Activated CD8-positive, alpha-beta memory T cell treated with anti-CD3 and anti-CD28 coated beads for 1 hour (primary cell): ENCODE data around the gene WAS.
"Not testable (repeated sequence)": the region's sequence is repeated elsewhere in the genome, so short reads cannot be mapped to it uniquely, and the experiment has no call there.

ENCODE experiments used
- DNase-seq, 2 donors: peaks; one replicate each; pipeline ENCODE4 v3.0.0-alpha.2; 2020; ENCODE audit warnings: low read depth in 1 of 2; ENCODE audit errors: extremely low read depth in 1 of 2

The WAS gene

GRCh38 chrX:48683411-48683982 is at the start of gene WAS:
Gene WAS, plus strand, starts transcription at chrX:48683799. Its CDS starts 55 bp downstream, at chrX:48683854.
- peak in 1 of 2 donors; percentile 3 for DNase-seq

GRCh38 chrX:48636301-48636700 is 47.3 kb upstream of the WAS start:
- DNase-seq: no peak

- no peak for DNase-seq
Measured at GRCh38 chrX:48636776-48637175, 46.8 kb upstream of the WAS start.

DNA sequence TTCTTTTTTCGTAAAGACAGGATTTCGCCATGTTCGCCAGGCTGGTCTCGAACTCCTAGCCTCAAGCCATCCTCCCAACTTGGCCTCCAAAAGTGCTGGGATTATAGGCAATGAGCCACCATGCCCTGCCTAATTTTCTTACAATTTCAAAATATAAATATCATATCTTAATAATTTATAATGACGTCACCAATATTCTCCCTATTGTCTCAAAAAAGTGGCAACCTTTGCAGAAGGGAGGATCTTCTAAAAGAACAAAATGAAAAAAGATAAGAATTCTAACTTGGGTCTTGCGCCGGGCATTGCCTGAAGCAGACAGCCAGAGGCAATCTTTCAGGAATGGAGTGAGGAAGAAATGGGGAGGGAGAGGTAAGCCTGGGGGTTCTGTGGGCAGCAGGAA is 37.9 kb upstream of the WAS start:
- no peak for DNase-seq

- peak in 1 of 2 donors; percentile 6 for DNase-seq
Measured at GRCh38 chrX:48648336-48648751, 35.3 kb upstream of the WAS start.

GRCh38 chrX:48649102-48649501 is 34.5 kb upstream of the WAS start:
- no peak for DNase-seq

DNA sequence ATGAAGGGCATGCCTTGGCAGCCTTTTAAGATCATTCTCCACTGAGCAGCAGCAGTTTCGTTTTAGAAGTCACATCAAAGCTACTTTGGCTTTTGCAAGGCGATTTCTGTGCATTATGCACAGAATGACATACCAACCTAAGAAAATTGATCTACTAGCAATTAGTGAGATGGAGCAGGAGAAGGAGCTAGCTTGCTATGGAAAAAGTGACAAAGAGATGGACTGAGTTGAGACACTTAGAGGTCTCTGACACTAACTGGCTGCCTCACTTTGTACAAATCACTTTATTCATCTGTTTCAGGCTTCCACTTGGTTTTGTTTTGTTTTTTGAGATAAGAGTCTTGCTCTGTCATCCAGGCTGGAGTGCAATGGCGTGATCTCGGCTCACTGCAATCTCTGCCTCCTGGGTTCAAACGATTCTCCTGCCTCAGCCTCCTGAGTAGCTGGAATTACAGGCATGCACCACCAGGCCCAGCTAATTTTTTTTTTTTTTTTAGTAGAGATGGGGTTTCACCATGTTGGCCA is 31.5 kb upstream of the WAS start:
- not testable (repeated sequence) for DNase-seq

GRCh38 chrX:48654746-48655145 is 28.9 kb upstream of the WAS start:
- not testable (repeated sequence) for DNase-seq

DNA sequence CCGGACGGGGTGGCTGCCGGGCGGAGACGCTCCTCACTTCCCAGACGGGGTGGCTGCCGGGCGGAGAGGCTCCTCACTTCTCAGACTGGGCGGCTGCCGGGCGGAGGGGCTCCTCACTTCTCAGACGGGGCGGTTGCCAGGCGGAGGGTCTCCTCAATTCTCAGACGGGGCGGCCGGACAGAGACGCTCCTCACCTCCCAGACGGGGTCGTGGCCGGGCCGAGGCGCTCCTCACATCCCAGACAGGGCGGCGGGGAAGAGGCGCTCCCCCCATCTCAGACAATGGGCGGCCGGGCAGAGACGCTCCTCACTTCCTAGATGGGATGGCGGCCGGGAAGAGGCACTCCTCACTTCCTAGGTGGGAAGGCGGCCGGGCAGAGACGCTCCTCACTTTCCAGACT is 23.9 kb upstream of the WAS start:
- not testable (repeated sequence) for DNase-seq

DNA sequence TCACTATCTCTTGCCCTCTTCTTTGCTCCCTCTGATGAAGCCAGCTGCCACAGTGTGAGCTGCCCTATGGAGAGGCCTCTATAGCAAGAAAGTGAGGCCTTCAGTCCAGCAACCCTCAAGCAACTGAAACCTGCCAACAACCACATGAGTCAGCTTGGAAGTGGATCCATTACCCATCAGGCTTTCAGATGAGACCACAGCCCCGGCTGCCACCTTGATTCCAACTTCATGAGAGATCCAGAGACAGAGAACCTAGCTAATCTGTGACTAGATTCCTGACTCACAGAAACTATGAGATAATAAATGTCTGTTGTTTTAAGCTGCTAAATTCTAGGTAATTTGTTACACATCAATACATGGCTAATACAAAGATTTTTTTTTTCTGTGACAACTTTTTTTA is 20.4 kb upstream of the WAS start:
- DNase-seq: no peak

- no peak for DNase-seq
Measured at GRCh38 chrX:48664156-48664555, 19.4 kb upstream of the WAS start.

- DNase-seq: no peak
Measured at GRCh38 chrX:48665991-48666390, 17.6 kb upstream of the WAS start.

GRCh38 chrX:48666649-48667048 is 16.9 kb upstream of the WAS start:
- no peak for DNase-seq

DNA sequence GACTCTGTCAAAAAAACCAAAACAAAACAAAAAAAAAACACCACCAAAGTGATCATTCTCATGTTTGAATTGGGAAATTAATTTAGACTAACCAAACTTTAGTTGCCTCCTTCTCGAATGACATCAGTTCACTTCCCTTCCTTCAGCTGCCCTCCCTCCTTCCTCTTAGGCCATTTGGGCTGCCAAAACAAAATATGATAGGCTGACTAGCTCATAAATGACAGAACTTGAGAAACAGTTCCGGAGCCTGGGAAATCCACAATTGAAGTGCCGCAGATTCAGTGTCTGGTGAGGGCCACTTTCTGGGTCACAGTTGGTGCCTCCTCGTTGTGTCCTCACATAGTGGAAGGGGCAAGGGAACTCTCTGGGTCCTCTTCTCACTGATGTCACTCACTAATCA is 16.1 kb upstream of the WAS start:
- DNase-seq: no peak

- not testable (repeated sequence) for DNase-seq
Measured at GRCh38 chrX:48668187-48668586, 15.4 kb upstream of the WAS start.

- peak; percentile 55 to 76 for DNase-seq
Measured at GRCh38 chrX:48676106-48676892, 7.3 kb upstream of the WAS start.

- no peak for DNase-seq
Measured at GRCh38 chrX:48676893-48677270, 6.7 kb upstream of the WAS start.

GRCh38 chrX:48677516-48677915 is 6.1 kb upstream of the WAS start:
- no peak for DNase-seq

GRCh38 chrX:48680467-48680866 is 3.1 kb upstream of the WAS start:
- not testable (repeated sequence) for DNase-seq

DNA sequence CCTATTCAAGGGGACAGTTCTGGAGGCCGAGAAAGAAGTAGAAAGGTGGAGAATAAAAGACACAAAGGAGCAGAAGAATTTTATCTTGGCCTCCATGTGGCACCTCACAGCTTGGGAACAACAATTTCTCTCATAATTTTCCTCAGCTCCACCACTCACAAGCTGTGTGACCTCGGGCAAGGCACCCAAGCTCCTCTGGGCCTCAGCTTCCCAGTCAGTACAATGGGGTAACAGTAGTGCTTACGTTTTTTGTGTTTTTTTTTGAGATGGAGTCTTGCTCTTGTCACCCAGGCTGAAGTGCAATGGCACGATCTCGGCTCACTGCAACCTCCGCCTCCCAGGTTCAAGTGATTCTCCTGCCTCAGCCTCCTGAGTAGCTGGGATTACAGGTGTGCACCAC is 2.7 kb upstream of the WAS start:
- not testable (repeated sequence) for DNase-seq

DNA sequence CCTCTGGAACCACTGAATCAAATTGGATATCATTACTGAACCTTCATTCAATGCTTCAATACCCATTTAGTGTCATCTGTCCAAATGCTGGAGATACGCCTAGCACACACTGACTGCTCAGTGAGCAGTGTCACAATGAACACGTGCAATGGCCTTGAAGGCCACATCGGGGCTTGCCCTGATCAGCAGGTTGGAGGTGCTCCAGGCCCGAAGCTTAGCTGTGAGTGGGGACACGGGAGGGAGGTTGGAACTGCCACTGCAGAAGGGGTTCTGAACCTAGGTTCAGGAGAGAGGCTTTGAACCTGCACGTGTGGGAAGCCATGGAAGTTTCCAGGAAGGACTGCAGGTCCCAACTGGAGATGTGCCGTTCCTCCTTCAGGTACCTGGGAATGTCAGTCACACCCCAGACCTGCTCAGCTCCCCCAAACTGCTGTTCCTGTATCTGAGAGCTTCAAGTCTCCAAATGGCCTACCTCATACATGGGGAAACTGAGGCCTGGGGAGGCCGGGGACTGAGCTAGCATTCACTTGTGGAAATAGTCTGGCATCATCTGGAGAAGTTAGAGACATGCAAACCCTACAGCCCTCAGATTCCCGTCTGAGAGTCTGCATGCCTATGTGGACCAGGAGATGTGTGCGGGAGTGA is 1.9 kb upstream of the WAS start:
- DNase-seq: no peak

DNA sequence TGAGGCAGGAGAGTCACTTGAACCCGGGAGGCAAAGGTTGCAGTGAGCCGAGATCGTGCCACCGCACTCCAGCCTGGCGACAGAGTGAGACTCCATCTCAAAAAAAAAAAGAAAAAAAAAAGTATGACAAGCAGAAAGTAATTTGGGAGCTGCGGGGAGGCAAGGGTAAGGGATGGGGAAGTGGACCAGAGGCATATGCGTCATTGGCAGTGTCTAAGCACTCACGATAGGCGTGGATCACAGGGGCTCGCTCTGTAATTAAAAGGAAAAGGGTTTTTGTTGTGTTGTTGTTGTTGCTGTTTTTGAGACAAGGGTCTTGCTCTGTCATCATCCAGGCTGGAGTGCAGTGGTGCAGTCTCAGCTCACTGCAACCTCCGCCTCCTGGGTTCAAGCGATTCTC is 804 bp upstream of the WAS start:
- not testable (repeated sequence) for DNase-seq
